Measurements from ENCODE around the gene ADAMTSL1. TPM values are rescaled to one million over a fixed set of nuclear protein-coding genes. Genes with fewer than 3 reads are reported as not detected.

ADAMTSL1 gene
- total RNA-seq, 4 donors from 2014 or later: 2.0 to 7.3 (median 3.7) TPM

DNA sequence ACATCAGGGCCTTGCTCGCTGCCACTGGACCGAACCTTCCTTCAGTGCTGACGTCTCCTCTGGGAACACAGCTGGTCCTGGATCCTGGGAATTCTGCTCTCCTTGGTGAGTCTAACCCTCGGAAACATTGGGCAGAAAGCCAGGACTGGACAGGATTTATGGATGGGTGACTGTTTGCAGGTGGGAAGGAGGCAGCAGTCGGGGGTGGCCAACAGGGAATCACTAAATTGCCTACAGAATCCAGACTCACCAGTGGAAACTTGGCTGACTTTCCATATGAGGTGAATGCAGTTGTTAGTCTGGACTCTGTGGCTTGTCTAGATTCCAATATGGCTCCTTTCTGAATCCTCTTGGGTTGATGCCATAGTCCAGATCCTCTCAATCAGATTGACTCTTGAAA lies 355.9 kb downstream of the ADAMTSL1 start:
- DNase-seq (ENCODE audit: low spot score): no peak

GRCh38 chr9:18834740-18835361 lies 360.9 kb downstream of the ADAMTSL1 start:
- ATAC-seq (ENCODE audit: low FRiP score): no peak
- TF ChIP-seq CTCF (IDR thresholded peaks at IDR 0.05): no peak
- DNase-seq (ENCODE audit: low spot score): no peak

More for the DNA sequence above, 355.9 kb downstream of the ADAMTSL1 start:
- ATAC-seq (ENCODE audit: low FRiP score): no peak
- no peak for TF ChIP-seq CTCF (IDR thresholded peaks at IDR 0.05)

DNA sequence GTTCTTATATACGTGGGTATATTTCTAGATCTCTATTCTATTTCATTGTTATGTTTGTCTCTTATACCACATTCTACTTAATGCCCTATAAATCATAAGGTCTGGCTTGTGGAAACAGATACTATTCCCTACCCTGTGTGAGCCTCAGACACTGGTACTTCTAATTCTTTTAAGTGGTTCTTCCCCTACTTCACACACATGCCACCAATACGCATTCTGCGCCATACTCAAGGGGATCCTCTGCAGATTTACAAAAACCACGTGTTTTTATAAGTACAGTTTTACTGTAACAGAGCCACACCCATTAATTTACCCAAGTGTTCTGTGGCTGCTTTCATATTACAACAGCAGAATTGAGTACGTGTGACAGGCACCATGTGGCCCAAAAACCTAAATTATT lies 363.4 kb downstream of the ADAMTSL1 start:
- no peak for ATAC-seq (ENCODE audit: low FRiP score)
- no peak for DNase-seq (ENCODE audit: low spot score)
- TF ChIP-seq CTCF (IDR thresholded peaks at IDR 0.05): no peak

DNA sequence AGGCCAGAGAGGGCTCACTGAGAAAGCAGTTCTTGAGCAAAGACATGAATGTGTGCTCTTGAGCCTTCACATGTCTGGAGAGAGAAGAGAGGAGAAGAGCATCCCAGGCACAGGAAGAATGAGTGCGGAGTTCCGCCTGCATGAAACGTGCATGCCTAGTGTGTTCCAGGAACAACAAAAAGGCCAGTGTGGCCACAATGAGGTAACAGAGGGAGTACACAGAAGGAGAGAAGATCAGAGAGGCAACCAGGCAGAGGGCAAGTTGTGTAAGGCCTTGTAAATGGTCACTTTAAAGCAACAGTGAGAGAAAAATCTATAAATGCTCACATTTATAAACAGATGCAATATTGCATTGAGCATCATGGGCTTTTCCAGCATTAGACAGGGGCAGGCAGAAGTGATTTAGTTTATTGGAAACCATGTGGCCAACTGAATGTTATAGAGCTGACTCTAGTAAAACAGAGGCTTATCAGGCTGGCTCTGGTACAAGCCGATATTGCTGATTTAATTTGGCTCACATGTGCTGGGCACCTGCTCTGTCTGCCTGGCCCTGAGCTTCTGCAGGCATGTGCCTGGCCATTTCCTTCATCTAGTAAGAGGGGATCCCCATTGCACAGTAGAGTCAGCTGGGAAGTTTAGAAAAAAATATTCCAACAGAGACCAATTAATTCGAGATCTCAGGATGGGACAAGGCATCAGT lies 373.8 kb downstream of the ADAMTSL1 start:
- no peak for DNase-seq (ENCODE audit: low spot score)
- ATAC-seq (ENCODE audit: low FRiP score): no peak

DNA sequence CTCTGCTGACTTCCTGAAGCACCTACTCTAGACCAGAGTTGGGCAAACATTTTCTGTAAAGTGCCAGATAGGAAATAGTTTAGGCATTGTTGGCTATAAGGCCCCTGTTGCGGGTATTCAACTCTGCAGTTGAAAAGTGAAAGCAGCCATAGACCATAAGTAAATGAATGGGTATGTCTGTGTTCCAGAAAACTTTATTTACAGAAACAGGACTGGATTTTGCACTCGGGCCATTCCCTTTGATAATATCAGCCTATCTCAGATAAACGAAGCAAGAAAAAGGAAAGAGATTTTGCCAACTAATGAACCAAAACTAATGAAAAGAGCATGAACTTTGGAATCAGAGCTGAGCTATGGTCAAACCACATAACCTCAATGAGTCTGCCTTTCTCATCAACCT lies 374.7 kb downstream of the ADAMTSL1 start:
- ATAC-seq (ENCODE audit: low FRiP score): no peak
- no peak for DNase-seq (ENCODE audit: low spot score)
- TF ChIP-seq CTCF (IDR thresholded peaks at IDR 0.05): no peak

More for the DNA sequence above, 373.8 kb downstream of the ADAMTSL1 start:
- no peak for TF ChIP-seq CTCF (IDR thresholded peaks at IDR 0.05)

GRCh38 chr9:18849270-18849669 lies 375.3 kb downstream of the ADAMTSL1 start:
- no peak for TF ChIP-seq CTCF (IDR thresholded peaks at IDR 0.05)
- DNase-seq (ENCODE audit: low spot score) (no peak), ATAC-seq (ENCODE audit: low FRiP score) (no peak)

Data from omental fat pad (tissue), 4 donors.